Measurements from ENCODE around the gene AKR1C2.
"Not testable (repeated sequence)": the region's sequence is repeated elsewhere in the genome, so short reads cannot be mapped to it uniquely, and the experiment has no call there.

The AKR1C2 gene

DNA sequence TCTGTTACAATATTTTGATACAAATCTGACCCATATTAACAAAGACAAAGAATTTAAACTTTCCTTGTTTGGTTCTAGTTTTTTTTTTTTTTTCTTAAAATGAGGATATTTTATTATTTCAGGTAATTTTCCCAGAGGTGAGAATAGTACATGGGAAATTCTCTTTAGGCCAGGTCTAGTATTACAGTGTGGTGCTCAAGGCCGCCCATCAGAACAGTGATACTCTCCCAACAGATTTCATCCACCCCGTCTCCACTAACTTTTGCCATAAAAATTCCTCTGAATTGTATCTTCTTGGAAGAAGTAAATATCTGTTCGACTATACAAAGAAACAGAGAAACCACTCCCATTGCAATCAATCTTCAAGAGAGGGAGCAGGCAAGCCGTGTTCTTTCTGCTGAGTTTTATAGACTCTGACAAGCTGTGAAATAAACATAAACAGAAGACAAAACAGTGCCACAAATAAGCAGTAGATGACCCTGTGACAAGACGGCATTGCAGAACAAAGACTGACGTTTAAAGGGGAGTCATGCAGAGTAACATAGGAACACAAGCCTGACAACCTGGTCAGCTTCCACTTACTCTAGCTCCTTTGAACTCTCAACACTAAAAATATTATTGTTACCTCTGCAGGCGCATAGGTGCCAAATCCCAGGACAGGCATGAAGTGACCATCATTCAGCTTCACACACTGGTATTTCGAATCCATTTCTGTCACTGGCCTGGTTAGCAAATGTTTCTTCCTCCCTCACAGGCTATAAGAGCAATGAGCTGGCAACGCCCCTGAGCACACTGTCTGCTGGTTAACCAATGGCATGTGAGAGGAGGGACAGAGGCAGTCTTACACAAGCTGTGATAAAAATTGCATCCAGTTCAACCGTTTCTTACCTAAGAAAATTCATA lies at the start of gene AKR1C2:
Gene AKR1C2, minus strand, starts transcription at position 731 of the 903 bp plus-strand sequence. Its CDS starts 22 bp downstream, at position 709.
- DNase-seq: not testable (repeated sequence)

DNA sequence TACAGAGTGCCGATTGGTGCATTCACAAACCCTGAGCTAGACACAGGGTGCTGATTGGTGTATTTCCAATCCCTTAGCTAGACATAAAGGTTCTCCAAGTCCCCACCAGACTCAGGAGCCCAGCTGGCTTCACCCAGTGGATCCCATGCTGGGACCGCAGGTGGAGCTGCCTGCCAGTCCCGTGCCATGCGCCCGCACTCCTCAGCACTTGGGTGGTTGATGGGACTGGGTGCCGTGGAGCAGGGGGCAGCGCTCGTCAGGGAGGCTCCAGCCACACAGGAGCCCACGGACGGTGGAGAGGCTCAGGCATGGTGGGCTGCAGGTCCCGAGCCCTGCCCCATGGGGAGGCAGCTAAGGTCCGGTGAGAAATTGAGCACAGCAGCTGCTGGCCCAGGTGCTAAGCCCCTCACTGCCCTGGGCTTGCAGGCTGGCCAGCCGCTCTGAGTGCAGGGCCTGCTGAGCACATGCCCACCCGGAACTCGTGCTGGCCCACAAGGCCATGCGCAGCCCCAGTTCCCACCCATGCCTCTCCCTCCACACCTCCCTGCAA lies 49.4 kb upstream of the AKR1C2 start:
- DNase-seq: not testable (repeated sequence)

DNA sequence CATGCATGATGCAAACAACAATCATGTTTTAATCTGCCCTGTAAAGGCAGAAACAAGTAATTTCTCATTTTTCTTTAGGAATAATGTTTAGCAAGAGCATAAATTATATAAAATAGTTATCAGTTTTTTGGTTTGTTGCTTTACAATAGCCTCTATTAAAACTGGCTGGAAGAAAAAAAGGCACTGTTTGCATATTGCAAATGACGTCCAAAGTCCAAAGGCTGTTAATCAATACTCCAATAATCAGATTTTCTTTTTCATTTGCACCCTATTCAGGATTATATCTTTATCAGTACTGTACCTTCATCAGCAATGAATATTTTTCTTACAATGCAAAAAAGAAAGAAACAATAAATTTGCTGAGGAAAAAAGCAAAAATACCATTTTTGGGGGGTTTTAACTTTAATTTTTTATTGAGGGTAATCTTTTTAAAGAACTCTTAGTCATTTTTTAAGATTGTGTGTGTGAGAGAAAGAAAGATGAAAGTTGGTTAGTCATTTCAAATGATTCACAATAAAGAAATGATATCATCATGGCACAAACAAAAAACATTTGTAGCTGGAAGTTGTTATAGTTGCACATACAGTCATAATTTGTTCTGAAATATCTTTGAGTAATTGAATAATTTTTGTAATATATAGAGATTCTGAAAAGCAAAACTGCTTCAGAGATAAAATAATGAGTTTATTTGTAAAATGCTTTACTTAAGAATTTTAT lies 44.4 kb upstream of the AKR1C2 start:
- no peak for DNase-seq

DNA sequence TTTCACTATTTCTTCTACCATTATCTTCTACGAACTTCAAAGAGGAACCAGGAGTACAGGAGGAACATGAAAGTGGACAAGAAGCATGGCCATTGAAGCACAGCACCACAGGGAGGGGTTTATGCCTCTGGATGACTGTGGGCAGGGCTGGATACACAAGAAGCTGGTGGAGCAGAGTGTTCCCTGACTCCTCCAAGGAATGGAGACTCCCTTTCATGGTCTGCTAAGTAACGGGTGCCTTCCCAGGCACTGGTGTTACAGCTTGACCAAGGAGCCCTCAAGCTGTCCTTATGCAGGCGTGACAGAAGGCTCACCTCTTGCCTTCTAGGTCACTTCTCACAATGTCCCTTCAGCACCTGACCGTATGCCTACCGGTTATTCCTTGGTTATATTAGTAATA lies 43.4 kb upstream of the AKR1C2 start:
- DNase-seq: not testable (repeated sequence)

DNA sequence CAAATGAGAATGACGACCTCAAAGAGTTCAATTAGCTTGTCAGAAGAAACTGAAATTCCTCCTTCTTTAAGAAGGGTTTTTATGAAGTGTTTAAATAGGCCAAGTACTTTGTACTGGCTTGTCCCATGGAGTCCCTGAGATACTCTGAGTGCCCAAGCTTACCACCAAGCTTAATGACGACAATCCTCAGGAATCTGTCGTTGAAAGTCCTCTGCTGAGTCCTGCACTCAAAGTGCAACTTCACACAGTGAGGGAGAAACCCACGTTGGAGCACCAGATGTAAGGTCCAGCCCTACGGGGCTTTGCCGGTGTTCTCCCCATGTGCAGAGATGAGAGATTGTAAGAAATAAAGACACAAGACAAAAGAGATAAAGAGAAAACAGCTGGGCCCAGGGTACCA lies 42.8 kb upstream of the AKR1C2 start:
- no peak for DNase-seq

DNA sequence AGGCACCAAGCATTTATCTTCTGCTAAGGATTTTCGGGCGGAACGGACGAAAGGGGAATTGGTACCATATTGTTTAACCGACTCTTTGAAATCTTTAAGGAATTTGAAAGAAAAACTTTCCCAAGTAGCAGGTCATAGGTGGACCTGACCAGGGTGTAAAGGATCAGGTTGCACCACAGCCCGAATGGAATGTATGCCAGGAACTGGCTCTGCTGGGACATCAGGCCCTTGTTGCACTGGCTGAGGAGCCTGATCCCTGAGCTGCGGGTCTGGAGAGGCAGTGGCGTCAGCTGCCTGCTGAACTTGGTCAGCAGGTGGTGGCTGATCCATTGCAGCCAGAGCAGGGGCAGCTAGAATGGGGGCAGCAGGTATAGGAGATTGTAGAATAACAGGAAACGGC lies 41.4 kb upstream of the AKR1C2 start:
- DNase-seq: no peak

DNA sequence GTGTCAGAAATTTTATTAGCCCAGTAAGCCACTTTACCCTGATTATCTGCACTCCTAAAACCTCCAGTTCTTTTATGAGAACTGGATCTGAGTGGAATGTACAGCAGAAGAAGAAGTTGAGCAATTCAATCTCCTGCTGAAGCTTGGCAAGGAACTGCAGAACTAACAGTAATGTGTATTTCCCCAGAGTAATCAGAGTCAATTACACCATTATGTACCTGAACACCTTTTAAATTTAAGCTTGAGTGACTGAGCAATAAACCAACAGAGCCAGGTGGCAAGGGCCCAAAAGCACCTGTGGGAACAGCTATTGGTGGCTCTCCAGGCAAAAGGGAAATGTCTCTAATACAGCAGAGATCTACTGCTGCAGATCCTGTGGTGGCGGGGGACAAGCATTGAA lies 40.1 kb upstream of the AKR1C2 start:
- no peak for DNase-seq

DNA sequence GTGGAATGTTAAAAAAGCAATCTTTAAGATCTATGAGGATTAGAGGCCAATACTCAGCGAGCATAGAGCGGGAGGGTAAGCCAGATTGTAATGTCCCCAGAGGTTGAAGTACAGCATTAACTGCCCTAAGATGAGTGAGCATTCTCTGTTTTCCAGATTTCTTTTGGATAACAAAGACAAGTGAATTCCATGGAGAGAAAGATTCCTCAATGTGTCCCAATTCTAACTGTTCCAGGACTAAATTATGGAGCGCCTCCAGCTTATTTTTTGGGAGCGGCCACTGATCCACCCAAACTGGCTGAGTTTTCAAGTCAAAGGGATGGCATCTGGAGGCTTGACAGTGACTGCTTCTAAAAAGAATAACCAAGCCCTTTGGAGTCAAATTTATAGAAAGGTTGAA lies 39.3 kb upstream of the AKR1C2 start:
- no peak for DNase-seq

DNA sequence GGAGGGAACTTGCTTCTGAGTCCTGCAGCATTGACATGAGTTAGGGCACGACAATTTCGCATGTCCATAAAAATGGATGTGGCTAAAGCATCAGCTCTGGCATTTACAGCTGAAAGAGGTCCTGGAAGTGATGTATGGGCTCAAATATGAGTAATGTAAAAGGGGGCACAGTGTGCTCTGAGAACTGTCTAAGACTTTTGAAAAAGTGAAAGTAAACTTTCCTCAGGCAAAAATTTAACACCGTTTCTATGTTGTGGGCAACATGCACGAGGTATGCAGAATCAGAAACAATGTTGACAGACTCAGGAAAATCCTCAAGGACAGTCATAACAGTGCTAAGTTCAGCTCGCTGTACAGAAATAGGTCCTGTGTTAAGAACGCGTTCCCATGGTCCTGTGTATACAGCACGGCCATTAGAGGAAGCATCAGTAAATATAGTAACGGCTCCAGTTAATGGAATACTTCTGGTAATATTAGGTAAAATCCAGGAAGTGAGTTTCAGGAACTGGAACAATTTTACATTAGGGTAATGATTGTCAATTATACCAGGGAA lies 37.9 kb upstream of the AKR1C2 start:
- no peak for DNase-seq

DNA sequence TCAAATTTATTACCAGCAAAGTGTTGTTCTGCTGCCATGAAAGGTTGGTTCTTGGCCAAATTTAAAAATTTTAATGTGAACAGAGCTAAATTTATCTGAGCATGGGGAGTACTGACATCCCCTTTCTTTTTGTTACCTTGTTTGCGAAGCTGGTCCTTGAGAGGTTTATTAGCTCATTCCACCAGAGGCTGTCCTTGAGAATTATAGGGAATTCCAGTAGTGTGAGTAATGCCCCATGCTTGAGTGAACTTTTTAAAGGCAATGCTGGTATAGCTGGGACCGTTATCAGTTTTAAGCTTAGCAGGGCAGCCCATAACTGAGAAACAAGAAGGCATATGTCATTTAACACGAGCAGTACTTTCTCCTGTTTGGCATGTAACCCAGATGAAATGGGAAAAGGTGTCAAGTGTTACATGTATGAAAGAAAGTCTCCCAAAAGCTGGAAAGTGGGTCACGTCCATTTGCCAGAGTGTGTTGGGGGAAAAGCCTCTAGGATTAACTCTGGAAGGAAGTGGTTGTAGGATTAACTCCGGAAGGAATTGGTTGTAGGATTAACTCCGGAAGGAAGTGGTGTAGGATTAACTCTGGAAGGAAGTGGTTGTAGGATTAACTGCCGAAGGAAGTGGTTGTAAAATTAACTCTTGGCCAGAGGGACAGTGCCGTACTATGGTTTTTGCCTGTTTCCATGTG lies 37.3 kb upstream of the AKR1C2 start:
- DNase-seq: no peak

DNA sequence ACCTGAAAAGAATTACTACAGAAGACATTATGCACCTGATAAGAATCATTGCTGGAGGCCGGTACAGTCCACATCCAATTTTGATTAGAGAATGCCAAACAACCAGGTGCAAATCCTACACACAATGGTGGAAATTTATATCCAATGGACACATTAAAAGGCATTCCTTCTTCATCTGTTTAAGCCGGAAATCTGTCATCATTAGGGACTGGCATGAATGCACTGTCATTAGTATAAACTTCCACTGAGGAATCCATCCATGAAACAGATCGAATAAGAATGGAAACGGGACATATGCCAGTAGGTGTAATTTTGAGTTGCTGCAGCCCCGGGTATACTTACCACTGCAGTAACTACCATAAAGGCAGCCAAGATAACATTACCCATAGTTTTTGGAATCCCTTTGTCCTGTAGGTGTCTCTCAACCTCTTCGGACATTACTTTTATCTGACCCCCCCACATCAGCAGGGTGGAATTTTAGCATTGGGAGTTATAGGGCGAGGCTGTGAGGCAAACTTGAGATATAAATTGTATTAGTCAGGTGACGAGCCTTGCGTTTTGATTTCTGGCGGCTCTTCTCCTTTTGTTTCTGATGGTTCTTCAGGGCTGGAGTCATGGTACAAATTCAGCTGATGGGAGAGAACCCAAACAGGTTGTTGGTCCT lies 36.5 kb upstream of the AKR1C2 start:
- DNase-seq: no peak

DNA sequence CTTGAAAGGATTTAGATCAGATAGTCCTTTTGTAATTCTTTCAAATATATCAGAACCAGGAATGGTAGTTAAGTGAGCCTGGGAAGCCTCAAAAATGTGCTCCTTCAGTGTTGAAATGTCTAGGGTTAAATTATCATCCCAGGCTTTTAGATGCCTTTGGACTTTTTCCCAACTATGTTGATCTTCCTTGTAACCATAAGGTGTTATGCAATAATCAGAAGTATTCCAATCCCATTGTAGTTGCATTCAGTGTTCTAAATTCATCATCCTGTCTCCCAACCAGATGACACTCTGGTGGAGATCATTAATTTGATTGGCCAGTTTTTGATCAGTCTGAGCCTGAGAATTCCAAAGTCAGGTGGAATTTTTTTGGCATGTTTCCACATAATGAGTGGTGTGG lies 35.1 kb upstream of the AKR1C2 start:
- no peak for DNase-seq

DNA sequence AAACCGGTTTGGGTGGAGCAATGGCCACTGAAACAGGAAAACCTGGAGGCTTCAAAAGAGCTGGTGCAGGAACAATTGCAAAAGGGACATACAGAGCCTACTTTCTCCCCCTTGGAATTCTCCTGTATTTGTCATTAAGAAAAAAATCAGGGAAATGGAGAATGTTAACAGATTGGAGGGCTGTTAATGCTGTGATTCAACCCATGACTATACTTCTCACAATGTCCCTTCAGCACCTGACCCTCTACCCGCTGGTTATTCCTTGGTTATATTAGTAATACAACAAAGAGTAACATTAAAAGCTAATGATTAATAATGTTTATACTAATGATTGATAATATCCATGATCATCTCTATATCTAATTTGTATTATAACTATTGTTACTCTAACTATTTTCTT lies 34.4 kb upstream of the AKR1C2 start:
- no peak for DNase-seq

DNA sequence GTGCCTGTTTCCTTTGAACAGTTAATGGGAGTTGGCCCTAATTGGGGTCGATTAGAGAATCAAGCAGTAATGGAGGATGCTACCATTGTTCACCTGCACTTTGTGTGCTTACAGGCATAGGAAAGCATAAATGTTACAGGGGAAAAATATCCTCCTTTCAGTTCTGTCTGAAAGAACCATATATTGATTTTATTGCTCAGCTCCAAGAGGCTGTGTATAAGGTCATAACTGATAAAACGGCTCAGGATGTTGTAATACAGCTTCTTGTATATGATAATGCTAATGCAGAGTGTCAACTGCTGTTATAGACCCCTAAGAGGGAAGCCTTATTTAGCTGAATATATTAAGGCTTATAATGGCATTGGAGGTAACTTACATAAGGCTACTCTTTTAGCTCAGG lies 32.9 kb upstream of the AKR1C2 start:
- DNase-seq: no peak

DNA sequence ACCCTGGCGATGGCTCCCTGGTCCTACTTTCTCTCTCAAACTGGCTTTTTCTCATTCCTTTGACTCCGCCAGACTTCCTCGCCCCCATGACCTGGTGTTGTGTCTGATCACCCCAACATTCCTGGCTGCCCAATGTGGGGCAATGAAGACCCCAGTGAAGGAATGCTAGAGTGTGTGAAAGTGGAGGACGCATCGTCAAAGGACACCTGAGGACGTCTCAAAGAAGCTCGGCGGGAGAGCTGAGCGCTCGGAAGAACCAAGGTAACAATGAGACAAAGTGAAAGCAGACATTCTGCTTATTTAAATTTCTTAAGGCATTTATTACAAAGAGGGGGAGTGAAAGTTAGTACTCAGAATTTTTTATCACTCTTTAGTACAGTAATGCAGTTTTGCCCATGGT lies 31.7 kb upstream of the AKR1C2 start:
- no peak for DNase-seq

DNA sequence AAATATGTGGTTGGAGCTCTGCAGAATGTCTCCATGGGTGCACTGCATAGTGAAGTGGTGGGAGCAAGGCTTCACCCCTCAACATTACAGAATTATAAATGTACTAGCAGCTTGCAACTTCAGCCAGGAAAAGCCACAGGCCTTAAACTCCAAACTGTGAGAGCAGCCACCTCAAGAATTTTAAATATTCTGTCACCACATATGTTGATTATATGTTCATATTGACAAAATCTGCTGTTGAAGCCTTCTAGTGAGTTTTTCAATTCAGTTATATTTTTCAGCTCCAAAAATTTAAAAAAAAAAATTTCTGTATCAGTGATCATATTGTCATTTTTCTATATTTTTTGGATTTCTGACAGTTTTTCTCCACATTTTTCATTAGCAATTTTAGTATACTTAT lies 30.9 kb upstream of the AKR1C2 start:
- no peak for DNase-seq

DNA sequence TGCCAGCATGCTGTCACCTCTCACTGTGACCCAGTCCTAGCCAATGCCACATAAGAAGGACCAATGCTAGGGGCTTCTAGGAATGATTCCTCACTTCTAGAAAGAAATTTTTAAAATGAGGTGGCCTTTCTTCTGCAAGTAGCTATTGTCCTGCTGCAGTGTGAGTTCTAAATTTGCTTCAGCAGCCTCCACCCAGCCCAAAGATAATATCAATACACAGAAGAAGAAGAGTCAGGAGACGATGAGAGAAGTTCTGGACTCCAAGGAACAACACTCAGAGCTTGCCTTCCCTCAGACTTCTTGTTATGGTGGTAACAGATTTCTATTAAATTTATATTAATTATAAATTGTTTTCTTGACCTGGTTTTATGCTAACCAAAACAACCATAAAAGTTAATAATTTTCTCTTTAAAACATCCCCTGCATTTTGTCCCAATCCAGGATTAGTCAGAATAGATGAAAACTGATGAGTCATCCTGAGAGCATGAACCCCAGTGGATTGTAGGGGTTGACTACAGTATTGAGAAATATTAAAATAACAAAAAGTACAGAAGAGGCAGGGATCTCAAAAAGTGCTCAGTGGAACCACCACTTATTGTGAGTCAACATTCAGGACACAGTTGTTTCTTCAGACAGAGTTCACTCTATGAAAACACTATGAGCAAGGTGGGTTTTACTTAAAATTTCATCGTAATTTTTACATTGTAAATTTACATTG lies 29.6 kb upstream of the AKR1C2 start:
- no peak for DNase-seq

DNA sequence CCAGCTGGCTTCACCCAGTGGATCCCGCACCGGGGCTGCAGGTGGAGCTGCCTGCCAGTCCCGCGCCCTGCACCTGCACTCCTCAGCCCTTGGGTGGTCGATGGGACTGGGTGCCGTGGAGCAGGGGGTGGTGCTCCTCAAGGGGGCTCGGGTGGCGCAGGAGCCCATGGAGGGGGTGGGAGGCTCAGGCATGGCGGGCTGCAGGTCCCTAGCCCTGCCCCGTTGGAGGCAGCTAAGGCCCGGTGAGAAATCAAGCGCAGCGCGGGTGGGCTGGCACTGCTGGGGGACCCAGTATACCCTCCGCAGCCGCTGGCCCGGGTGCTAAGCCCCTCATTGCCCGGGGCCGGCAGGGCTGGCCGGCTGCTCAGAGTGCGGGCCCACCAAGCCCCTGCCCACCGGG lies 28.8 kb upstream of the AKR1C2 start:
- not testable (repeated sequence) for DNase-seq

DNA sequence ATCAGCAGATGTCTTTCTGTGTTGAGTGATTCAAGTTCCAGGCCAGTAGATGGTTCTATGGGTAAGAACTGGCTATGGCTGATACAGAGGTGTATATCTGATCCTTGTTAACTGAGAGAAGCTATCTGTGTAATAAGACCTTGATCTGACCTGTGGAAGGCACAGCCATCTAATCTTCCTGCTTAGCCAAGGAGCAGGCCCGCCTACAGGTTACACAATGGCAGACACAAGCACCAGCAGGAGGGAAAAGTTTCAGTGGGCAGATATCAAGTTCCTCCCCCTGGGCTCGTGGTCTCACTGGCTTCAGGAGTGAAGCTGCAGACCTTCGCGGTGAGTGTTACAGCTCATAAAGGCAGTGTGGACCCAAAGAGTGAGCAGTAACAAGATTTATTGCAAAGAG lies 27.9 kb upstream of the AKR1C2 start:
- DNase-seq: not testable (repeated sequence)

DNA sequence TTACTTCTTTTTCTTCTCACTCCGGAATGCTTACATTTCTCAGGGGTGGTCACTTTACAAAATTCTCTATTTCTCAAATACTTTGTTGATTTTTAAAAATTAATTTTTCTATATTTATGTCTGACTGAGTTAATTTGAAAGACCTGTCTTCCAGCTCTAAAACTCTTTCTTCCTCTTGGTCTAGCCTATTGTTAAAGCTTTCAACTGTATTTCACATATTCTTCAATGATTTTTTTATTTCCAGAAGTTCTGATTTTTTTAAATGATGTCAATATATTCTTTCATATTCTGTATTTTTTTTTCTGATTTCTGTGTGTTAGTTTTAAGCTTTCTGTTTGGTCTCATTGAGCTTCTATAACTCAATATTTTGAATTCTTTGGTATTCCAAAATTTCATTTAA lies 27.3 kb upstream of the AKR1C2 start:
- no peak for DNase-seq

DNA sequence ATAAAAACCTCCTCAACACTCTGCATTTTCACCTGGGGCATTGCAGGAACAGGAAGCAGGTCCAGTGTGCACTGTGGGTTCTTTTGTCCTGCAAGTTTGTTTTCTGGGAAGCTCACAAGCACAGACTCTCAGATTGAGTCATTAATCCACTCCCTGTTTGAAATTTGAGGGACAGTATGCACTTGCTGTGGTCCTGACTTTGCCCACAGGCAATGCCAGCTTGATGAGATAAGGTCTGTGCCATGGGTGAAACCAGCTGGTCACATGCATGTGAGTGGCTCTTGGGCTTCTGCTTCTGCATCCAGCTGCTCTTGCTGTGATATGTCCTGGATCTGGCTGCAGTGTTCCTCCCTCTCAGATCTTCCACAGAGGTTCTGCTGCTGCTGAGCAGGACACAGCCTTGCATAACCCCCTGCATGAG lies 21.8 kb upstream of the AKR1C2 start:
- DNase-seq: not testable (repeated sequence)
